PFSK-1 (cell line): ENCODE results near the gene GIN1.

Experiments
- FOXP2 ChIP-seq: optimal IDR thresholded peaks from 2 replicates; pipeline ENCODE3; 2011; ENCODE audit warnings: borderline replicate concordance, control low read depth, inconsistent platforms; ENCODE audit not compliant: insufficient read depth; ENCODE audit errors: extremely low read length, extremely low read depth
- POLR2AphosphoS5 ChIP-seq: IDR thresholded peaks from 2 replicates; pipeline ENCODE4 v1.6.1; 2012; ENCODE audit warnings: low read depth, mild to moderate bottlenecking, control low read depth, low read length, moderate library complexity
- REST ChIP-seq, 2 experiments: IDR thresholded peaks; 2 replicates each; pipeline versions ENCODE4 v1.6.1 to v1.8.0; 2011 to 2012; ENCODE audit warnings: low read depth in 2 of 2, low read length in 2 of 2, control low read depth in 1 of 2, inconsistent platforms in 1 of 2, mild to moderate bottlenecking in 1 of 2, moderate library complexity in 1 of 2; ENCODE audit not compliant: insufficient read depth in 1 of 2
- SIN3A ChIP-seq: IDR thresholded peaks from 2 replicates; pipeline ENCODE4 v1.6.1; 2012; ENCODE audit warnings: mild to moderate bottlenecking, low read length, moderate library complexity, borderline replicate concordance; ENCODE audit not compliant: insufficient read depth
- TAF1 ChIP-seq: IDR thresholded peaks from 2 replicates; pipeline ENCODE4 v1.6.1; 2012; ENCODE audit warnings: low read length, control low read depth, borderline replicate concordance; ENCODE audit not compliant: insufficient read depth

The GIN1 gene

GRCh38 chr5:103057208-103058130 lies 62.5 kb downstream of the GIN1 start:
- no peak for TF ChIP-seq TAF1
- TF ChIP-seq SIN3A = no peak
- no peak for TF ChIP-seq POLR2AphosphoS5
- TF ChIP-seq REST (IDR thresholded peaks at IDR 0.05; ENCODE audit: insufficient read depth in 1 of 2, low read depth in 2 of 2, low read length in 2 of 2) = no peak
- TF ChIP-seq FOXP2 = no peak

DNA sequence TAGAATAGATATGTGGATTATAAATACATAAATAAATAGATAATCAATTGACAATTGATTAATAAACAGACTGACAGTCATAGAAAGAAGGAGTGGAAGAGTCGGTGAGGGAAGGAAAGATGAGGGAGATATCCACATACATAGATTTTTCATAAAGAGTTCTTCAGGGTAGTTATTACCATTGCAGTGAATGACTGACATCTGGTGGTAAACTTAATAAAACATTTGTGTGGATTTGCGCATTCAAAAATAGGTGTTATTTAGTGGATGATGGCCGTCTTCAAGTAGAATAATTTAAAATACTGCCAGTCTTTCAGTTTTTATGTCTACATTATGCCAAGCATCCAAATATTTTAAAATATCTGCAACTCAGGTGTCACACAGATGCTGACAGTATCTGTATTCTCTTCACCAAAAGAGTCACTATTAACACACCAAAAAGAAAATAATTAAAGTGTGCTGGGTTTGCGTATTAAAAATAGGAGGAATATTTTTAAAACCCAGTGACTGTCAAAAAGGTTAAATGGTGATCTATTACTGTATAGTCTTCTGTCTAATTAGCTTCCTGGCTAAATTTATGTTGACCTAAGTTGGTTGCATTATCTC lies 78.8 kb downstream of the GIN1 start:
- TF ChIP-seq SIN3A (no peak), TAF1 (no peak), POLR2AphosphoS5 (no peak), FOXP2 (no peak), REST (IDR thresholded peaks at IDR 0.05; ENCODE audit: insufficient read depth in 1 of 2, low read depth in 2 of 2, low read length in 2 of 2) (no peak)

DNA sequence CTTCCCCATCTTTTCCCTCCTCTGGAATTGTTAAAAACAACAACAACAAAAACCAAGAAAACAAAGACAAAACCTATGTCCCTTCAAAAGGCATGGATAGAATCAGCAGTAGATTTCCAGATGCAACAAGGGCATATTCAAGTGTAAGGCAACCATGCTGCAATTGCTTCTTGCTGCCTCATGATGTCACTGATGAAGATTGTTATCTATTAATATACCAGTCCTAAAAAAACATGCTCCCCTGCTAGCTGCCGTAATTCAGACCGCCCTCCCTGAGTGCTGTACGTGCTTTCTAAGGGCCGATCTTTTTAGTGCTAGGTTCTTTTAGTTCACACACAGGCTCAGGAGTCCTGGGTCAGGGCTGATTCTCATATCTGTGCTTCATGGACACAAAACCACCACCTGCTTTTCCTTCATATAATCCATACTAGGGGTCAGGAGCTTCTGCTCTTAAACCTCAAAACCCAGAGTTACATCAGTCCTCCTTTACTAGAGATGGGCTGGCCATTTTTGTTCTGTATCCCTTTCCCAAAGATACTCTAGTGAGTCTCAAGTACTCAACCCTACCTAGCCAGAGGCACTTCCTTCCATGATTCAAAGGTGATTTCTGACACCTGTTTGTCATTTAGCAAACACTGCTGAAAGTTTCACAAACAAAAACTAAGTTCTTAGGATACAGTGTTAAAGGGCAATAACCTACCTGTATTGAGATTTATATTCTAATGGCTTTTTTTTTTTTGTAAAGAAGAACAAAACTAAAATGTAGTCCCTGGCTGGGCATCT lies 82.1 kb downstream of the GIN1 start:
- TF ChIP-seq REST (IDR thresholded peaks at IDR 0.05; ENCODE audit: insufficient read depth in 1 of 2, low read depth in 2 of 2, low read length in 2 of 2) (no peak), POLR2AphosphoS5 (no peak), FOXP2 (no peak), TAF1 (no peak), SIN3A (no peak)

GRCh38 chr5:103036601-103037000 lies 83.3 kb downstream of the GIN1 start:
- TF ChIP-seq POLR2AphosphoS5 = no peak
